GM12891 (cell line): ENCODE results near the gene SARS1.

Experiments used
- PAX5 ChIP-seq: IDR thresholded peaks from 2 replicates; pipeline ENCODE4 v1.6.1; 2011; ENCODE audit warnings: low read length, moderate library complexity, mild to moderate bottlenecking; ENCODE audit not compliant: insufficient read depth, severe bottlenecking
- POLR2A ChIP-seq: IDR thresholded peaks from 2 replicates; pipeline ENCODE4 v1.6.1; 2011; ENCODE audit warnings: low read depth, low read length, control low read depth
- POLR2AphosphoS5 ChIP-seq: IDR thresholded peaks from 2 replicates; pipeline ENCODE4 v1.6.1; 2011; ENCODE audit warnings: low read depth, low read length, control low read depth
- POU2F2 ChIP-seq: IDR thresholded peaks from 2 replicates; pipeline ENCODE4 v1.6.1; 2011; ENCODE audit warnings: low read depth, mild to moderate bottlenecking, control low read depth, low read length, moderate library complexity
- SPI1 ChIP-seq: IDR thresholded peaks from 2 replicates; pipeline ENCODE4 v1.6.1; 2011; ENCODE audit warnings: low read depth, low read length, control low read depth
- TAF1 ChIP-seq: IDR thresholded peaks from 2 replicates; pipeline ENCODE4 v1.6.1; 2011; ENCODE audit warnings: low read depth, low read length, control low read depth

- TF ChIP-seq POLR2AphosphoS5 (no peak), TAF1 (no peak), POLR2A (no peak), SPI1 (no peak), PAX5 (no peak), POU2F2 (no peak)
These were observed 34.0 kb downstream of the SARS1 start for GRCh38 chr1:109247401-109248365.
